Activated CD4-positive, alpha-beta T cell treated with anti-CD3 and anti-CD28 coated beads for 24 hours (primary cell): ENCODE data around the gene MCTS1.
"Not testable (repeated sequence)": the region's sequence is repeated elsewhere in the genome, so short reads cannot be mapped to it uniquely, and the experiment has no call there.

ENCODE experiments used
- DNase-seq, 2 donors: peaks; one replicate each; pipeline ENCODE4 v3.0.0-alpha.2; 2020; ENCODE audit warnings: low read depth in 2 of 2

The MCTS1 gene

GRCh38 chrX:120629667-120630537 lies 26.0 kb downstream of the MCTS1 start, which contains the start of gene C1GALT1C1:
TSS of gene C1GALT1C1 (minus strand) at chrX:120630054. CDS start at chrX:120627166, 2,888 bp downstream.
- peak; percentile 80 to 83 for DNase-seq

DNA sequence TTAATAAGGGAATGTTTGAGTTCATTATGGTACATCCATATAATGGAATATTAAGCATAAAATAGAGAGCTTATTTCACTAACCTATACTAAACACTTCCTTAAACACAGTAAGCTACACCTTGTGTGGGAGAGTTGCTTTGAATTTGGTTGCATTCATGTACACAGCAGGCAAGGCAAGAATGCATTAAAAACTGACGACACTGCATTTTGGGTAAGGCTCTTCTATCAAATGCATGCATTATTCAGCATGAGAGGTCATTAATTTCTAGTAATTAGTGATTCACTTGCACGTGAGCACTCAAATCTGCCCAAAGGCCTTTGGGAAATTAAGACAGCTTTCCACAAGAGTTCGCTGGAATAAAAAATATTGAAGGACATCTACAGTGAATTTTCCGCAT lies 34.7 kb downstream of the MCTS1 start:
- DNase-seq: no peak

- no peak for DNase-seq
Observed at GRCh38 chrX:120642871-120643270, 39.0 kb downstream of the MCTS1 start.

DNA sequence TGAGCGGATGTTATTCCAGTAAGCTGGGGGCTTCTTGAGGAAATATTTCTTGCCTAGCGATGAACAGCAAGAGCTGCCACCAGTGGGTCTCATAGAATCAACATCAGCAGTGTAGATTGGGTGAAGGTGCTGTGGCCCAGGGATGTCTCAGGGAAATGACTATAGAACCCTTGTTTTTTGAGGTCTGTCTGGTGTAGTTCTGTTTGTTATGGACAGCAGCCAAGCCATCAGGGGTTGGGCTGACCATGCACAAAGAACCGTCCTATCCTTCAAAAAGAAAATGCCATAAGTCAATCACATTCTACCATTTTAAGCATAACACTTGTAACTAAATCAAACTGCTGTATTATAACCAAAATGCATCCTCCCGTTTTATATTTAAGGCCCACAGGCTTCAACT lies 43.2 kb downstream of the MCTS1 start:
- DNase-seq: no peak

GRCh38 chrX:120652256-120652655 lies 48.4 kb downstream of the MCTS1 start:
- not testable (repeated sequence) for DNase-seq

- no peak for DNase-seq
Observed at GRCh38 chrX:120653000-120653399, 49.1 kb downstream of the MCTS1 start.

- DNase-seq: no peak
Observed at GRCh38 chrX:120660637-120661036, 56.7 kb downstream of the MCTS1 start.
